ENCODE data around the gene ZFP69.

DNA sequence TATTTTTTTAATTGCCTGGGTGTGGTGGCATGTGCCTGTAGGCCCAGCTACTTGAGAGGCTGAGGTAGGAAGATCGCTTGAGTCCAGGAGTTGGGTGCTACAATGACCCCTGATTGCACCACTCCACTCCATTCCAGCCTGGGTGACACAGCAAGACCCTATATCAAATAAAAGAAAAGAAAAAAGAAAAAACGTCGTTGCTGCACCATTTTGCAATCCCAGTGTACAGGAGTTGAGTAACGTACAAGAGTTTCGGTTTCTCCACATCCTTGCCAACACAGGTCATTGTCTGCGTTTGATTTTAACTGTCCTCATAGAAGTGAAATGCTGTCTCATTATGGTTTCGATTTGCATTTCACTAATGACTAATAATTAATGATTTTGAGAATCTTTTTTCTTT lies 62.2 kb downstream of the ZFP69 start:
- TF ChIP-seq, protein P1, sequence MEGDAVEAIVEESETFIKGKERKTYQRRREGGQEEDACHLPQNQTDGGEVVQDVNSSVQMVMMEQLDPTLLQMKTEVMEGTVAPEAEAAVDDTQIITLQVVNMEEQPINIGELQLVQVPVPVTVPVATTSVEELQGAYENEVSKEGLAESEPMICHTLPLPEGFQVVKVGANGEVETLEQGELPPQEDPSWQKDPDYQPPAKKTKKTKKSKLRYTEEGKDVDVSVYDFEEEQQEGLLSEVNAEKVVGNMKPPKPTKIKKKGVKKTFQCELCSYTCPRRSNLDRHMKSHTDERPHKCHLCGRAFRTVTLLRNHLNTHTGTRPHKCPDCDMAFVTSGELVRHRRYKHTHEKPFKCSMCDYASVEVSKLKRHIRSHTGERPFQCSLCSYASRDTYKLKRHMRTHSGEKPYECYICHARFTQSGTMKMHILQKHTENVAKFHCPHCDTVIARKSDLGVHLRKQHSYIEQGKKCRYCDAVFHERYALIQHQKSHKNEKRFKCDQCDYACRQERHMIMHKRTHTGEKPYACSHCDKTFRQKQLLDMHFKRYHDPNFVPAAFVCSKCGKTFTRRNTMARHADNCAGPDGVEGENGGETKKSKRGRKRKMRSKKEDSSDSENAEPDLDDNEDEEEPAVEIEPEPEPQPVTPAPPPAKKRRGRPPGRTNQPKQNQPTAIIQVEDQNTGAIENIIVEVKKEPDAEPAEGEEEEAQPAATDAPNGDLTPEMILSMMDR (conservative IDR thresholded peaks at IDR 0.05 in 1 of 2, IDR thresholded peaks at IDR 0.05 in 1 of 2; ENCODE audit: low read depth in 1 of 2, low read length in 2 of 2) = no peak
- TF ChIP-seq EZH2 (IDR thresholded peaks at IDR 0.05; ENCODE audit: low read length, missing control alignments) = no peak

All from fibroblast of lung (primary cell).